ENCODE results near the gene PAX2. TPM values are rescaled to one million over a fixed set of nuclear protein-coding genes. Genes with fewer than 3 reads are reported as not detected.

Gene PAX2
- total RNA-seq, 2 donors from 2014 or later = not detected

DNA sequence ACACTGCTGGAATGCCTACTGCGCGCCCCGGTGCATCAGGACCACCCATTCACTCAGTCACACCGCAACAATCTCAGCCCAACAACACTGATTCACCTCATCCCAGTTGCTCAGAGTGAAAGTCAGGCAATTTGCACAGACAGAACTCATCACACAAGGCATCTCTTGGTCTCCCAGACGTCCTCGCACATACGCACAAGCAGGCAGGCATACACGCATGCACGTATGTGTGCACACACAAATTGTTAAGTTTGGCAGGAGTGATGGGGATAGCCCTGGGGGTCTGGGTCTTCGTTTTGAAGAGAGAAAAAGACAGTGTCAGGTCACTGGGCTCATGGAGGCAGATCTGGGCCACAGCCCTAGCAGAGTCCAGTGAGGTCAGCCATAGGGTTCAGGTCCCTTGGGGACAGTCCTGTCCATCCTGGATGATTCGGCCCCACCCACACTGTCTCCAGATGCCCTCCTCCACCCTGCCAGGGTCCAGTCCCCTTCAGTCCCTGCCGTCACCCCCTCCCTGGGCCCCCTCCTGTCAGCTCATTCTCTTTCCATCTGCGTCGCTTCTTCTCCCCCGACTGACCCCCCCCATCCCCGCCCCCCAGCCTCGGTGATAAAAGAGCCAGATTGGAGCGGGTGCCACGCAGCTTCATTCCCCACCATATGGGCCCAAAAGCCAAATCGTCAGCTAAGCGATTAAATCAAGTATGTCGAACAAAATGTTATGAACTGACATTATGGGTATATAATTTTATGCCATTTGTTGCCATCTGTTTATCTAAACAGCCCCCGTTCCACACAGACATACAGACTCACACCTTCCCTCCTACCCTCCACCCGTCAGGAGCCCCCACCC lies 118.9 kb downstream of the PAX2 start:
- intact Hi-C loops (cut with DNase I) = loop anchor here in 1 of 2 donors (10.0 kb wide), 1 partner anchor 299 kb away; no protein-coding TSS in a partner anchor

DNA sequence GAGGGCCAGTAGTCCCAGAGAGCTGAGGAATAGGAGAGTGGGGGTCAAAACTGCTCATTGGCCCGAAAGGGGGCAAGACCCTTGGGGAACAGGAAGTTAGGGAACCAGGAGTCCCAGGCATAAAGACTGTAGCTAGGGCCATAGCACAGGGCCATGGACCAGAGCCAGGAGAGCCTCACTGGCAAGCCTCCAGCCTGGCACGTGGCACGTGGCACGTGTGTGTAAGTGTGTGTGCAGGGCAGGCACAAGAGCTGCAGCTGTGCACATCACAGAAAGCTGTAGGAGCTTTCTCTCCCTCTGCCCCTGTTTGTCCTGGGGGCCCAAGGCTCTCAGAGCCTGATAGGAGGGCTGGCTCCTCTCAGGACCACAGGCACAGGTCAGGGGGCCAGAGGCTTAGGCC lies 119.6 kb downstream of the PAX2 start:
- no peak for DNase-seq (ENCODE audit: low spot score)
- intact Hi-C loops (cut with DNase I) = loop anchor here in 1 of 2 donors (10.0 kb wide), 1 partner anchor 300 kb away; no protein-coding TSS in a partner anchor

More for the DNA sequence above, 118.9 kb downstream of the PAX2 start:
- DNase-seq (ENCODE audit: low spot score) = no peak

GRCh38 chr10:100866010-100866409 lies 120.6 kb downstream of the PAX2 start:
- no peak for DNase-seq (ENCODE audit: low spot score)
- intact Hi-C loops (cut with DNase I) = loop anchor here in 1 of 2 donors (10.0 kb wide), 1 partner anchor 301 kb away; no protein-coding TSS in a partner anchor

- intact Hi-C loops (cut with DNase I) = loop anchor here in 1 of 2 donors (10.0 kb wide), 1 partner anchor 302 kb away; no protein-coding TSS in a partner anchor
- no peak for DNase-seq (ENCODE audit: low spot score)
These were observed 121.3 kb downstream of the PAX2 start for GRCh38 chr10:100866575-100867098.

DNA sequence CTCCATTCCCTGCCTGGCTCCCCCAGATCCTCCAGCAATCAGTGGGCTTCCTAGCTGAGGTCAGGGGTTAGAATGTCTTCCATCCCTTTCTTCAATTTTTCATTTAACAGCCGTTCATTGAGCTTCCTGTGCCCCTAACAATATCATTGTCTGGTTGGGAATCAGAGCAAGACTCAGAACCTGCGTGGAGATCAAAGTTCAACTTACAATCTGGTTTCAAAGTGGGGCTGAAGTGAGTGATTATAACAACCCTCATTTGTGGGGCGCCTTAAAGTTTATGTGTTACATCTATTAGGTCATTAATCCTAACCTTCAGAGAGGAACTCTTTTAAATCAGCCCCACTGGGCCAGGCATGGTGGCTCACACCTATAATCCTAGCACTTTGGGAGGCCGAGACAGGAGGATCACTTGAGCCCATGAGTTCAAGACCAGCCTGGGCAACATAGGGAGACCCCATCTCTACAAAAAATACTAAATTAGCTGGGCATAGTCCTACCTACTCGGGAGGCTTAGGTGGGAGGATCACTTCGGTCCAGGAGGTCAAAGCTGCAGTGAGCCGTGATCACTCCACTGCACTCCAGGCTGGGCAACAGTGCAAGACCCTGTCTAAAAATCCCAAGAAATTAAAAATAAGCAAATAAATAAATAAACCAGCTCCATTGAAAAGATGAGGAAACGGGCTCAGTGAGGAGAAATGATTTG lies 122.0 kb downstream of the PAX2 start:
- intact Hi-C loops (cut with DNase I) = loop anchor here in 1 of 2 donors (10.0 kb wide), 1 partner anchor 303 kb away; no protein-coding TSS in a partner anchor
- DNase-seq (ENCODE audit: low spot score) = no peak

DNA sequence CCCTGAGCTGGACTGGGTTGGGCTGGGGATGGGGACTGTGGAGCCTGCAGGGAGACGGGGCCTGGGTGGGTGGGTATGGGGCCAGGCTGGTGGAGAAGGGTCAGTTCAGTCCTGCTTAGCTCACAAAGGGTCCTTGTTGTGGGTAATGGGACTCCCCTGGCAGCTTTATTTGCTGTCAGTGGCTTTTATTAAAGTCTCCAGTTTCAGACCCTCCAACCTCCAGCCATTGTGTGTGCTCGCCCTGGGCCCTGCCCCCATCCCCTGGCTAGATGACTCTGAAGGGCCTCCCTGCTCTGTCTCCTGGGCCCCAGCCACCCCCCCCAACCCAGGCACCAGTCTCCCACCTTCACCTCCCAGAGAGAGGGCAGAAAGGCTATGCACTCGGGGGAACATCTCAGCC lies 123.0 kb downstream of the PAX2 start:
- intact Hi-C loops (cut with DNase I) = loop anchor here in 1 of 2 donors (10.0 kb wide), 1 partner anchor 304 kb away; no protein-coding TSS in a partner anchor
- no peak for DNase-seq (ENCODE audit: low spot score)

GRCh38 chr10:100869399-100869798 lies 124.0 kb downstream of the PAX2 start:
- intact Hi-C loops (cut with DNase I) = loop anchor here in 1 of 2 donors (10.0 kb wide), 1 partner anchor 305 kb away; no protein-coding TSS in a partner anchor
- DNase-seq (ENCODE audit: low spot score) = no peak

- peak; percentile 73 for DNase-seq (ENCODE audit: low spot score)
- intact Hi-C loops (cut with DNase I) = no loop called here
These were observed 126.8 kb downstream of the PAX2 start for GRCh38 chr10:100872034-100872791.

DNA sequence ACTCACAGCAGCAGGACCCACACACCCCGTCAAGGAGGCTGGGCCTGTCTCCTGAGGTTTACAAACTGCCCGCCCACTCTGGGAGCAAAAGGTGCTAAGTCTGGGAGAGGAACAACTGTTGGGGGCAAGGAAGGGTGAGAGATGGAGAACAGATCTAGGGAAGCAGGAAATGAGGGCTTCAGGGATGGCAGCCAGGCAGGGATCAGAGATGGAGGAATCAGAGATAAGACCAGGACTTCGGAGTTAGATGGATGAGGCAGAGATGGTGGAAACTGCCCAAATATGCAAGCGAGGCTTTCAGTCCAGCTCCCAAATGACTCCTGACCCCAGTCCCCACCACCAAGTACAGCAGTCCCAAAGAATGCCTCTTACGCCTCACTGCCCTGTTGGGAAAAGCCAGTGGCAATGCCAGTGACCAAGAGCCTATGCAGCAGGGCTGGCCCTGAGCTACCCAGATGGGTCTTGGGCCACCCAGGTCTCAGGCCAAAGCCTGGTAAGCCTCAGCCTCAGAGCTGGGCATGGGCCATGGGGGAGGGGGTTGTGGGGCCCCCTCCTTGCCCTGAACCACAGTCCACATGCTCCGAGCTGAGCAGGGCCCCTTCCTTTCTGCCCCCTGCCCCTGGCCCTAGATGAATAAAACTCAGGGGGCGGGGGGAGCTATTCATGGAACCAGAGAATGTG lies 127.9 kb downstream of the PAX2 start:
- intact Hi-C loops (cut with DNase I) = no loop called here
- DNase-seq (ENCODE audit: low spot score) = no peak

GRCh38 chr10:100873827-100874326 lies 128.5 kb downstream of the PAX2 start:
- DNase-seq (ENCODE audit: low spot score) = peak; percentile 69
- intact Hi-C loops (cut with DNase I) = no loop called here

- intact Hi-C loops (cut with DNase I) = no loop called here
These were observed 129.5 kb downstream of the PAX2 start for GRCh38 chr10:100874702-100875483.

GRCh38 chr10:100875484-100876166 lies 130.2 kb downstream of the PAX2 start:
- intact Hi-C loops (cut with DNase I) = no loop called here
- peak; percentile 19 for DNase-seq (ENCODE audit: low spot score)

More at GRCh38 chr10:100874702-100875483, 129.5 kb downstream of the PAX2 start:
- DNase-seq (ENCODE audit: low spot score) = peak; percentile 67

DNA sequence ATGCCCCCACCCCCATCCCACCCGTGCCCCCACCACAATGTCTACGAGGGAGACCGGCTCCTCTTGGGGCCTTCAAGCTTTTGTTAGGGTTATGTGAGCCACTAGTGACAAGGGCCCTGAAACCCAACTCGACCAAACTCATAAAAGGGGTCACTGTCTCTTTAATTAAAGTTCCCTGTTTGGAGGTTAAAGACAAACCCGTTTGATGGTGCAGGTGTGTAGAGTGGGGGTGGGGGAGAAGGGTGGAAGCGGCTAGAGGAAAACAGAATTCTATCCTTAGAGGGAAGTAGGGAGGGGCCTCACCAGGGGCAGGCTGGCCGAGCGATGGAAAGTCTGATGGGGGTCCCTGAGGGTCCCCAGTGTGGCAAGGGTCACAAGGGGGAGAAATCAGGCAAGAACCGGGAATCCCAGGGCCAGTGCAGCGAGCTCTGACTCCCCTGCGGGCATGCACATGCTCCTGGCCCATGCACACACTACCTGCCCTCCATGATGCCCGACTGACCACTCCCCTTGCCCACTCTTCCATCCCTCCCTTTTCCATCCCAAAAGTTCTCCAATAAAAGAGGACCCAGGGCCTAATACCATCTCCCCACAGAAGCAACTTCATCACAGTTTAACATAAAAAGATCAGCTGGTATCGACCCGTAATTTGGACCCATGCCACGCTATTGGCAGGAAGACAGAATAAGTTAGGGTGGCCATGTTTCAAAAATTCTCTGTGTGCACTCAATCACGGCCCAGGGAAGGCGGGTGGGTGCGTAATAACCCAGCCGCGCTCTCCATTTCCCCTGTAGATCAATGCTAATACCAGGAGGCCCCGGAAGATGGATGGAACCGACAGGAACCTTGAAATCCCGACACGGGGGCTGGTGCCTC lies 131.4 kb downstream of the PAX2 start:
- intact Hi-C loops (cut with DNase I) = no loop called here
- DNase-seq (ENCODE audit: low spot score) = no peak

DNA sequence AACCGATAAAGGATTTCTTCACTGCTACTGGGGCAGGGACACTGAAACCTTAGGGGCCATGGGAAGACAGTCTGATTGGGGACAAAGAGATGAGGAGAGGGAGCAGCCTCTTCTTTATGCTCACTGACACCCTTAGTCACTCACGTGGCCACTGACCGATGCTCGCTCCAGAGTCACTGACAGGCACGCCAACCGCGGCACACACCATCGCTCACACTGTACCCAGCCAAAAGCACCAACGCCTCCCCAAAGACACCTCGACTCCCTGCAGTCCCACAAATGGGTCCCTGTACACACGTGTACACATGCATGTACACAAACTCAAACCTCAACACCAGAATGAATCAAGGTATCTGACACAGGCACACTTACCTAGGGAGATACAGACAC lies 132.1 kb downstream of the PAX2 start:
- intact Hi-C loops (cut with DNase I) = no loop called here
- DNase-seq (ENCODE audit: low spot score) = no peak

- intact Hi-C loops (cut with DNase I) = no loop called here
- DNase-seq (ENCODE audit: low spot score) = no peak
These were observed 133.0 kb downstream of the PAX2 start for GRCh38 chr10:100878291-100878910.

Data from posterior vena cava (tissue), 2 donors.